Stimulated activated CD8-positive, alpha-beta memory T cell treated with anti-CD3 and anti-CD28 coated beads, Interleukin-7, amount 100 ng/mL, for 4 hours (primary cell): ENCODE results near the gene GNG12.

ENCODE experiments used
- DNase-seq, 2 donors: peaks; one replicate each; pipeline ENCODE4 v3.0.0-alpha.2; 2020; ENCODE audit warnings: low read depth in 2 of 2

Gene GNG12

DNA sequence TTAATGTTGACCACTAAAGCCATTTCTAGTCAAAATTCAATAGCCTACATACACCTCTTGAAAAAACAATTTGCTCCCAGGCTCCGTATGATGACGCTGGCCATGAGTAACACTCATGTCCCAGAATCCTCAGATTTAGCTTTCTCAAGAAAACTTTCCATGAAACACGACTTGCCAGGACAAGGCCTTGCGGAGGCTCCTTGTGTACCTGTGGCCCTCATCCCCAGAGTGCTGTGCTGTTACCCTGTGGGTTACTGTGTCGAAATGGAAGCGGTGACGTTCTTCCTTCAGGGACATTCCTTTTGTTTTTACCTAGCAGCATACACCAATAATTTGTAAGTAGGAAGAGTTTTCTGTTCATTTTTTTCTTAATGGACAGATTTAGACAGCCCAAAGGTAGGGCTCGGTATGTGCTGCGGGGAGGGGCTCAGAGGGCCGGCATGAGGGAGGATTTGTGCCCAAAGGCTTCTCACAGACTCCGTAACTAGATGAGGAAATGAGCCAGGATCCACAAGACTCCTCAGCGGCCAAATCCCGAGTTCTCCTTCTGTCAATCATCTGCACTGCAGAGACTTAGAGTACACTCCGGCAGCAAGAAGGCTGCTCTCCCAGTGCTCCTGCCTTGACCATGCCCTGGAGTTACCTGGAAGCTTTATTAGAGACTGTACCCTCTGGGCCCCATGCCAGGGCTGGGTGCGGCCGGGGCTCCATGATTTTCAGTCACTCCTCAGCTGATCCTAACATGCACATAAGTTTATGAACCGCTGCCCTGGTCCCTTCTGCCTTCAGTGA is 17.8 kb downstream of the GNG12 start:
- DNase-seq, result no peak

- no peak for DNase-seq
Measured at GRCh38 chr1:67814121-67814772, 19.0 kb downstream of the GNG12 start.

GRCh38 chr1:67812226-67812625 is 21.0 kb downstream of the GNG12 start:
- DNase-seq, result no peak

DNA sequence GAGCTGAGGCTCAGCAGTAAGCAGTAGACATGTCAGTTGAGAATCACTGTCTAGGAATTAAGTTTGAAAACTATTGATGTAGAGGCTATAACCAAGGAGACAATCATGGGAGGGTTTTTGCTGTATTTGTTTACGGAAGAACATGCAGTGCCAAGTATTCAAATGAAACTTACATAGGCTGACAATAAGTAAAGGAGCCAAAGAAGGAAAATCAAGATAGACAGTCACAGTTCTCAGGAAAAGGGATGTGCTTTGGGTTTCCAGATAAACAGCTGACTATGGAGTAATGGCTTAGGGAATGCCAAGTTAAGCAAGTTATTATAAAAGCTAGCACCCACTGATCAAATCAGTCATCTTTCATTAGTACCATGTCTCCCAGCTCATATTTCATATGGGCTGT is 21.5 kb downstream of the GNG12 start:
- no peak for DNase-seq

- no peak for DNase-seq
Measured at GRCh38 chr1:67809887-67810286, 23.4 kb downstream of the GNG12 start.

DNA sequence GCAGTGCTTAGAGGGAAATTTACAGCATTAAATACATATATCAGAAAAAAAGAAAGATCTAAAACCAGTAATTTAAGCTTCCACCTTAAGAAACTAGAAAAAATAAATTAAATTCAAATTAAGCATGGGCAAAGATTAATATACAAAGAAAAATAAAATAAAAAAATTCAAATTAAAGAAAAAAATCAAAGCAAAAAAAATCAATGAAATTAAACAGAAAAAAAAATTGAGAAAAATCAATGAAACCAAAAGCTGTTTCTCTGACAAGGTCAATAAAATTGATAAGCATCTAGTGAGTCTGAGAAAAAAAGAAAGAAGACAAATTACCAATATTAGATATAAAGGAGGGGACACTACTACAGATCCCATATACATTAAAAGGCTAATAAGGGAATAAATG is 26.0 kb downstream of the GNG12 start:
- DNase-seq, result no peak

DNA sequence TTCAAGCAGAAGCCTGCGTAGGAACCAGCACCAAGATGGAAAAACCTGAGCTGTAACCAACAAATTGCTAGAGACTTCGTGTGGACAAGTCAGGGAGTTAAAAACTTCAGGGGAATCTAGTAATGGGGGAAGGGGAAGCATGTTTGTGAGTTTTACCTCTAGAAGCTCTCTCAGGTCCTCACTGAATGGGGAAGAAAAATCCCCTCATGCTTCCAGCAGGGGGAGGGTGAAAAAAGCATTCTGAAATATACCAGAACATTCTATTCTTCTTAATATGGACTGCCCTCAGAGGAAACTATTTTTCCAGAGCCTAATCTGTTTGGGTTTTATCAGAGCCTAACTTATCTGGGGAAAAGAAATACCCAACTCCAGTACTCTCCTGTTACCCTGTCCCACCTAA is 28.6 kb downstream of the GNG12 start:
- no peak for DNase-seq

GRCh38 chr1:67803380-67804279 is 29.6 kb downstream of the GNG12 start:
- DNase-seq, result no peak

DNA sequence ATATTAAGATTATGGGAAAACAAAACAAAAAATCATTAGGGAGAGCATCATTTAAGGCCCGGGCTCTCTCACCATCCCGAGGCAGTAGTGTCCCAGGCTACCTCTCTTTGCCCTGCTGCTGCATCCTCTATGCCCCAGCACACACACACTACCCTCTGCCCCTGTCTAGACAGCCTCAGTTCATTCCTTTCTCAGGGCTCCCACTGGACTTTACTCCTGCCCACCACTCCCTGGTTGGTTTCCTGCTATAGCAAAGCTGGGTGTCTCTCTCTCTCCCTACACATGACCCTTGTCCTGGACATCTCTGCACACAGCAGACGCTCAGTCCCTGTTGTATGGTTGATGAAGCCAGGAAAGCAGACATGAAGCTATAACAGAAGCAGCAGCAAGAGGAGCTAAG is 30.7 kb downstream of the GNG12 start:
- no peak for DNase-seq

DNA sequence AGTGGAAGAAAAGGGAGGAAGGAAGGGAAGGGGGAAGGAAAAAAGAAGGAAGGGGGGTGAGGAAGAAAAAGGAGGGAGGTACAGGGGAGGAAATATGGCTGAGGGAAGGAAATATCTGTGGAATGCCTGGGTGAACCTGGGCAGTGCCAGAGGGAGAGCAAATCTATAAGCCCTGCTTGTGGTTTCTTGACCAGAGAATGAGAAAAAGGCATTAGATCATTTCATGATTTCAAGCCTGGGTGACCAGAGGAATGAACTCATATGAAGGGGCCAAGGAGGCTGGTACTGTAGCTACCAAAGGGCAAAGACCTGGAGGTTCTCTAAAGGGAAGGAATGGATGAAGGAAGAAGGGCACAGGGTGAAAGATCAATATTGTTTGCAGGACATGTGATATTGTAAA is 31.4 kb downstream of the GNG12 start:
- DNase-seq, result no peak

DNA sequence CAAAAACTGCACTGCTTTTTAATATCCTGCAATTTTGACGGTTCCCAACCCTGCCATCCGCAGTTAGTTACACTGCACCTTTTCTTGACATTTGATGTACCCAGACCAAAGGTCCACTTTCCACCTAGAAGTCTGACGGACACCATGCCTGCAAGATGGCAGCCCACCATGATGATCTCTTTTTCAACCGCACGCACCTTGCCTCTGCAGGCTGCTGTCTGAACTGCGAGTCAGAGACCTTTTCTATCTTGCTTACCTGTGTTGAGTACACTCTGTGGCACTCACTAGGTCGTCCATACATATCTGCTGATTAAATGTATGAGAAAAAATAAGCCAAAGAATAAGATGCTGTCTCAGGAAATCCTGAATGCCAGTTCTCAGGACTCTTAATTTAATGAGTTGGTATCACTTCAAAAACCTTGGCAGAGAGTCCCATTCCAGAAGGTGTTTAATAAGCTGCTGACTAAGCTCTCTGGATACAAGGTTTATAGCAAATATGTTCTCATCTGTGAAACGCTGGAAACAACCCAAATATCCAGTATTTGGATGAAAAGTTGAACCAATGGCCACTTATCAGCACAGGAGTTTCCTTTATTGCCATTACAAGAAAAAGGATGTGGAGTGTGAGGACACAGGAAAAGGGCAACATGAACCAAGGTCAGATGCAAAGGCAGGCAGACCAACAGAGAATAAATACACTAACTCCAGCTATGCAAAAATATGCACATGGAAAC is 37.9 kb downstream of the GNG12 start:
- DNase-seq, result no peak

DNA sequence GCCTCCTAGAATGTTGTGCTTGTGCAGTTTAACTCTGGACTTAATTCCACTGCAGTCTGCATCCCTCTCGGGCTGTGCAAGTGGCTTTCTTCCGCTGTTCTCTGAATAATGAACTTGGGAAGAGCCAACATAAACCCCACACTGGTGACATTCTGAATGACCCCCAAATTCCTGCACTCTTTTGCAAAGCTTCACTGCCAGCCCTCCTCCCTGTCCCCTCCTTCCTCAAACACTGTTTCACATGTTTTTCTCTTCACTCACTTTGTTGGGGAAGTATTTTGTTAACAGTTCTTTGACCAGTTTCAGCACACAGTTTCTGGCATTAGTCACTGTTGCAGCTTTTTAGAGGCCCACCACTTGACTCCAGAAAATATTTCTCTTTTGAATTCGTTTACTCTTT is 39.7 kb downstream of the GNG12 start:
- DNase-seq, result no peak

DNA sequence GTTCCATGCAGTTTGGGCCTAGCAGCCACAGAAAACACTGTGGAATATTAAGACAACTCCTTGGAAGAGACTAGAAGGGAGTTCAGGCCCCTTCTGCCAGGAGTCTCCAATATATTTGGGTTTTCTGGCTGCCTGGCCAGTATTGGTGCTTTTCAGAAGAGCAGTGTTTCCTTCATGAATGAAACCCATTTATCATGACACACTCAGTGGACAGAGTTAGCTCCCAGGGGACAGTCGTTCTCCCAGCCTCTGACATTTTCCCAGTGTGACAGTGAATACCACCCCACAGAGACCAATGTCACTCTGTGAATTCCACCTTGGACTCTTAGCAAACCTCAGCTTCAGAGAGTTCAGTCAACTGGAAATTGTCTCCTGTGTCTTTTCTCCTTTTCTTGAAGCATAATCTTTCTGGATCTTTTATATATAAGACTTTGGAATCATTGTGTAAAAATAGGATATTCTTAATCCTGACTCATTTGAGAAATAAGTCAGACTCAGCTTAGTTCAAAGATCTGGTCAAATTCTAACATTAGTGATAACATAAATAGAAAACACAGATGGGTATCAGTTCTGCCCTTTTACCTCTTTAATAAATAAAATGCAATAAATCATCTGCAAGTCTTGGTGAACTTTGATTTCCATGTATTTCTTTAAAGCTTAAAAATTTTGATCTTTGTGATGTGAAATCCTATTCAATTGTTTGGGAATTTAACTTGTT is 40.4 kb downstream of the GNG12 start:
- no peak for DNase-seq

GRCh38 chr1:67792103-67792502 is 41.2 kb downstream of the GNG12 start:
- no peak for DNase-seq

DNA sequence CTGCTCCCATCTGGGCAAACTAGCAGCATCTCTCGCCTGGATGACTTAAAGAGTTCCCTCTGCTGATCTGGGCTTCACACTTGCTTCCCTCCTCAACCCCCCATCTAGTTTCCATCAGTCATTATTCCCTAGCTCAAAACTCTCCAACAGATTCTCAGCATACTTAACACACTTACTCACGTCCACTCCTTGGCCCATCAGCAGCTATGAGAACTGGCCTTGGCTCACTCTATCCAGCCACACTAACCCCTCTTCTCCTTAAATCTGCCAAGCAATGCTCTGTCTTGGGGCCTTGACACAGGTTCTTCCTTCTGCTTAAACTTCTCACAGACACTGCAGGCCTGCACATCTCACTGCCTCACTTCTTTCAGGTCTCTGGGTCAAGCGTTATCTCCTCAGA is 41.6 kb downstream of the GNG12 start:
- DNase-seq, result no peak

DNA sequence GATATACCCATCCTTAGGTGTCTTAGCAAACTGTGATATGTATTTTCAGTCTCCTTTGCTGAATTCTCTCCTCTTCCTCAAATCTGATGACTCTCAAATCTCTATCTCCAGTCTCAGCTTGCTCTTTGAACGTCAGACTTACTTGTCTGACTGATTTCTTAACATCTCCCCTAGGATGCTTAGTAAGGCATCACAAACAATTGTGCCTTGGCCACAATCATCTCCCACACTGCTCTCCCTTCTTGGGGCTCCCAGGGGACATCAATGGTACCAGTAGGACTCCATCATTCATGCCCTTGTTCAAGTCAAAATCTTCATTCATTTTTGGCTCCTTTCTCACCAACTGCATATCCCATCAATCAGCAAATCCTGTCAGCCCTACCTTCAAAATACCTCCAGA is 42.0 kb downstream of the GNG12 start:
- DNase-seq, result no peak

GRCh38 chr1:67790201-67790692 is 43.0 kb downstream of the GNG12 start:
- no peak for DNase-seq

GRCh38 chr1:67789551-67789950 is 43.7 kb downstream of the GNG12 start:
- DNase-seq, result no peak

GRCh38 chr1:67788904-67789303 is 44.4 kb downstream of the GNG12 start:
- DNase-seq, result no peak

- DNase-seq, result no peak
Measured at GRCh38 chr1:67788238-67788790, 45.0 kb downstream of the GNG12 start.

DNA sequence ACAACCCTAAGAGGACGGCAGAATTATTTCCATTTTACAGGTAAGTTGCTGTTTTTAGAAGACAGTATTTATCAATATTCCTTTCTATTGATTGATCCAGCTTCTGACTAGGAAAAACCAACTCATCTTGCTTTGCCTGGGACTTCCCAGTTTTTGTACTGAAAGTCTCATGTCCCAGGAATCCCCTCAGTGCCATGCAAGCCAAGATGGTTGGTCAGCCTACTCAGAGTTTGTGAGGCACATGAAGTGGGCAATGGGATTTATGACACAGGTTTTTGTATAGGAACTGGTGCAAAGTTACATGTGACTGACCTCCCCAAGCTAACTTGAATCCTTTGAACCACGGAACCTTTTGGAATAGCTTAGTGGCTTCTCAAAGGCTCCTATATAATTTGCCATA is 45.5 kb downstream of the GNG12 start:
- DNase-seq, result no peak
